ENCODE data around the gene CDCP1.
"Not testable (repeated sequence)": the region's sequence is repeated elsewhere in the genome, so short reads cannot be mapped to it uniquely, and the experiment has no call there.

Gene CDCP1

DNA sequence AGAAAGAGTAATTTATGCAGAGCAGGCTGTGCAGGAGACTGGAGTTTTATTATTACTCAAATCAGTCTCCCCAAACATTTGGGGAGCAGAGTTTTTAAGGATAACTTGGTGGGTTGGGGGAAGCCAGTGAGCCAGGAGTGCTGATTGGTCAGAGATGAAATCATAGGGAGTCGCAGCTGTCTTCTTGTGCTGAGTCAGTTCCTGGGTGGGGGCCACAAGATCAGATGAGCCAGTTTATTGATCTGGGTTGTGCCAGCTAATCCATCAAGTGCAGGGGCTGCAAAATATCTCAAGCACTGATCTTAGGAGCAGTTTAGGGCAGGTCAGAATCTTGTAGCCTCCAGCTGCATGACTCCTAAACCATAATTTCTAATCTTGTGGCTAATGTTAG lies 92.4 kb downstream of the CDCP1 start:
- DNase-seq = not testable (repeated sequence)

DNA sequence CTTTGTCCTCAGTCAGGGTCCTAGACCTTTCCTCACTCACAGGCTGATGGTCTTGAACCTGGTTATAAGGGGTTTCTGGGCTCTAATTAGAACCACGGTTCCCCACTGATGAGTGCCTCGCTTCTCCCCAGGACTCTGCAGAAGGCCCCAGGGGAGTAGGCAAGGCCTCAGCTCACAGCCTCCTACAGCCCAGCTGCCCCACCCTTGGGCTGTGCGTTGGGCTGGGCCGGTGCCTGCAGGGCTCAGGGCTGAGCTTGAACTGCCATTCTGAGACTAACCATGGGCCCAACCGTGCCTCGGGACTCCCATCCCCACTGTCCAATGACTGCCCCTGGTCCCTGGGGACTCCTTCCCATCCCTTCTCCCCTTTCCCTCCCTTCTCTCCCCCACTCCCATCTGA lies 94.5 kb downstream of the CDCP1 start:
- no peak for DNase-seq

DNA sequence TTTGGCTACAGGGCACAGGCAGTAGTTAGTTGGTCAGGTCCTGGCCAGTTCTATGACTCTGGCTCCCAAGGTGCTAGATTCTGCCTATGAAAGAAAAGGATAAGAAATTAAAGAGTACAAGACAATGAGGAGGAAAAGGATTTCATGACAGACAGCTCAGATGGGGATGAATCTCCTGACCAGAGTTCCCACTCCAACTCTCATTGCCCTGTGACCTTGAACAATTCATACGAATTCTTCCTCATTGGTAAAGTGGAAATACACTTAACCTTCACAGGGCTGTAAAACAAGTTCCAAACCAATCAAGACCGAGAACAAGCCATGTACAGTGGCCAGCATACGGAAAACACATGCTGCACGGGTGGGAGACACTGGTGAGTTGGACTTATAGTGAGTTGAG lies 96.4 kb downstream of the CDCP1 start:
- DNase-seq = peak in 2 of 4 experiments; percentile 41 to 51

DNA sequence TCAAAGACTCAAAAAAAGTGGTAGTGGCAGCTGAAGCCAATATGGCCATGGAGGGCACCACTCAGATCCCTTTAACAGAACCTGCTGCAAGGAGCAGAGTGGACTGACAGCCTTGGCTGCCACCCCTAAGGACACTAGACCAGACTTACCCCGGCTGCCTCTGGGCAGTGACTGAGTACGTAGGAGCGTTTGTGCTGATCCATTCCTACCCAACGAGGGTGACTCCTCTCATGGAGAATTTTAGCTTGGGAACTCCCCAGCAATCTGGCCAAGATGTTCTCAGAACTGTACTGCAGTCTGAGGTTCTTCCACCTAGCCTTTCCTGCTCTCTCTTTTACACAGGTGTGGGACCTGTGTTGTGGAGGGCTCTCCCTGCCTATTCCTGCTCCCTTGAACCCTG lies 97.9 kb downstream of the CDCP1 start:
- DNase-seq = no peak

DNA sequence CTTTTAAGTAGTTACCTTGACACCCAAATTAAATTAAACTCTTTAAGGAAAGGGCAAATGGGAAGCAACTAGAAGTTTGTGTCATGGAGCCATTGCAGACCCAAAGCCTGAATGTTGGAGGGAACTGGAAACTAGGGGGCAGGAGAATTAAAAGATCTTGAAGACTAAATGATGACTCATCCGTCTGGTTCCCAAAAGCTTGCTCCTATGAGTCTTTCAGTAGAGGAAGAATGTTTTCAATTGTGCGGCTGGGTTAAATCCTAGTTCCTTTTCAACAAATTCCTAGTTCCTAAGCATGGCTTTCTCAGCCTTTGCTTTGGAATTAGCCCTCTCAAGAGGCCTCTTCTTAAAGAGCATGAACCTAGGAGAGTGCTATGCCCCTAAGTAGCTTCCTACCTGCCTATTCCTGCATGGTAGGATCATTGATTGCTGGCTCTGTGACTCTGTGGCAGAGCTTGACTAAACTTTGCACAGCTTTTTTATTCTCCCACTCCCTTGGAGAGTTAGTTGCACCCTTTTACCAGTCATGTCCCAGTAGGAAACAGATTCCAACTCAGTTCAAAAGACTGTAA lies 102.4 kb downstream of the CDCP1 start:
- DNase-seq = peak; percentile 68 to 91 (median 80)

DNA sequence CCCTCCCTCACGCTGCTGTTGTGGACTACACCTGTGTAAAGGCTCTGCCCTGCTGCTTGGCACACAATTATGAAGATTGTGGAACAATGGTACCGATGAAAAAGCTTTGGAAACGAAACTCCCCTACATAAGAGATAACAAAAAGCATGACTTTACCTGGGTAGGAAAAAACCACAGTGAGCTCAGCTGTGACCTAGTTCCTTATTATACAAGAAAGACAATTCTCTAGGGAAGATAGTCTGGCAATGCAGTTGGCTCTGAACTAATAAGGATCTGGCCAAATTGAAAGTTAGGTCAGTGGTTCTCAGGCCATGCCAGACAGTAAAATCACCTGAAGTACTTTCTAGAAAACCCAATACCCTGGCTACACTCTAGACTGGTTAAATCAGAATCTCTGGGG lies 104.0 kb downstream of the CDCP1 start:
- peak in 2 of 4 experiments; percentile 29 to 35 for DNase-seq

DNA sequence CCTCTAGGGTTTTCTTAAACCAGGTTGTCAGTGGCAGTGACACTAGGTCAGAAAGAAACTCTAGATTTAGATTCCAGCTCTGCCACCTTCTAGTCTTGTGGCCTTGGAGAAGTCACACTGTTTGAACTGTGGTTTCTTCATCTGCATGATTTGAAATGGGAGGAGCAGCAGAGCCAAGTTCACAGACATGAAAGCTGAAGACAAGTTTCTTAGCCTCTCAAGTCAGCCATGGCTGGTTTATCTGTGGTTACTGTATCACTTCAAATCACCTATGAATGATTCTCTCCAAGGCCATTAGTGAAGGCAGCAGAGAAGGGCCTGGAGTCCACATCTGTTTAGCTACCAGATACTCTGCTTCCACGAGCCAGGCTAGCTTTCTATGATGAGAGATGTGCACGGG lies 104.5 kb downstream of the CDCP1 start:
- DNase-seq = peak; percentile 47 to 63 (median 58)

DNA sequence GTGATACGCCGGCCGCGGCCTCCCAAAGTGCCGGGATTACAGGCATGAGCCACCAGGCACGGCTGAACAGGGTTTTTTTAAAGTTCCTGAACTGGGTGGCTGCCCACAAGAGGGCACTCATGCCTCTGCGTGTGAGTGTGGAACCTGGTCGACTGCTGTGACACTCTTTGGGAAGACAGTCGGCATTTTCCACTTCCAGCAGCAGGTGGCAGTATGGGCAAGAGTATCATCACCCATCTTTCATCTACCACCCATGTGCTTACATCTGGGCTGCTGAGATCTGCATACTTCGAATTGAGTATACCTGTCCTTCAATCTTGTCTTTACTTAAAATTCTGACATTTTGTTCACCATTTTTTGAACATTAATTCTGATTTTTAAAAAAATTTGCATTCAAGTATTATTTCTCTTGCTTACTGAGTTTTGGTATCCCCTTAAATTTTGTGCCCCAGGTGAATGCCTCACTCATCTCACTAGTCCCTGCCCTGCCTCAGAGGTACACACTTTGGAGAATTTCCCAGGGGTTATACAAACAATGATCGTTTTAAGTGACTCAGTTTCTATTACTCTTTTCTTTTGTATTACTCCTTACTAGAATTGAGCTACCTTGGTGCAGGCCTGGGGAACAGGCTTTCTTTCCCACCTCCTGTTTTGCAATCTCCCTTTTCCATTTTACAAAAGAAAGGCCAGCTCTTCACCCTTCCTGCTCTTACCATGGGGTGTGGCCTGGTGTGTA lies 108.3 kb downstream of the CDCP1 start:
- DNase-seq = peak; percentile 95 to 97 (median 96)

DNA sequence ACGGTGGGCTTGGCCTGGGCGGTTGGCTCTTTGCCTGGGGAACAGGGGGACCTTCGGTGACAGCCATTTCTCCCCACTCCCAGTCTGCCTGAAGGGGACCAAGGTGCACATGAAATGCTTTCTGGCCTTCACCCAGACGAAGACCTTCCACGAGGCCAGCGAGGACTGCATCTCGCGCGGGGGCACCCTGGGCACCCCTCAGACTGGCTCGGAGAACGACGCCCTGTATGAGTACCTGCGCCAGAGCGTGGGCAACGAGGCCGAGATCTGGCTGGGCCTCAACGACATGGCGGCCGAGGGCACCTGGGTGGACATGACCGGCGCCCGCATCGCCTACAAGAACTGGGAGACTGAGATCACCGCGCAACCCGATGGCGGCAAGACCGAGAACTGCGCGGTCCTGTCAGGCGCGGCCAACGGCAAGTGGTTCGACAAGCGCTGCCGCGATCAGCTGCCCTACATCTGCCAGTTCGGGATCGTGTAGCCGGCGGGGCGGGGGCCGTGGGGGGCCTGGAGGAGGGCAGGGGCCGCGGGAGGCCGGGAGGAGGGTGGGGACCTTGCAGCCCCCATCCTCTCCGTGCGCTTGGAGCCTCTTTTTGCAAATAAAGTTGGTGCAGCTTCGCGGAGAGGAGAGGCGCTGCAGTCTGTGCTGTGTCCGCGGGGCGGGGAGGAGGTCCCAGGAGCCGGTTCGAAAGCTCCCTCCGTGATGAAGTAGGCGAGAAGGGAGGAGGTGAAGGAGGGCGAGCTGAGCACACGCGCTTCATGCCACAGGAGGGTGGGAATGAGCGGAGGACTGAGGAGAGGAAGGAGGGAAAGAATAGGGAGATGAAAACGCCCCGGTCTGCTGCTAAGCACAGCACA lies 110.5 kb downstream of the CDCP1 start:
- DNase-seq = peak; percentile 32 to 62 (median 47)

DNA sequence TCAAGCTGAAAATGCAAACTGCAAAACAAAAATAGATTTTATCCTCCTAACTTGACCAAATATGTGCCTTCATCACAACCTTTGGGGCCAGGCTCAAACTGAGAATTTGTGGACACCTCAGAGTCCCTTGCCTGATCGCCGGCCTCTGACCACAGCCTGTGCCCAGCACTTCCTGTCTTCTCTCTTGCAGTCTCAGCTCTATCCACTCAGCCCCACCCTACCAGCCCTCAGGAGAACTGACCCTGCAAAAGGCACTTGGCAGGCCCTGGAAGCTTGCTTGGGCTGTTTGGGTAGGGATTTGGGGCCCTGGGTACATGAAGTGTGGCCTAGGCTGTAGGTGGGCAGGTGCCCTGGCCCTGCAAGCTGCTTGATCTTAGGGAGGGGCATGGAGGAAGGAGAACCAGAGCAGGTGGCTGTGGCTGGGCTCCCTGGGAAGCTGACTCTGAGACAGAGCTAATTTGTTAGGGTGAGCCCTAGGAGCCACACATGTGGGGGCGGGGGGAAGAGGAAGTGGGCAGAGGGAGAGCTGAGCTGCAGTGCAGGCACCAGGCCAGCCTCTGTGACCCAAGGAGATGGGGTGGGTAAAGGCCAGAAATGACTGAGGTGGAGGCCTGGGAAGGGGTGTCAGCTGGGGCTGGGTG lies 111.4 kb downstream of the CDCP1 start:
- DNase-seq = peak; percentile 86 to 95 (median 94)

DNA sequence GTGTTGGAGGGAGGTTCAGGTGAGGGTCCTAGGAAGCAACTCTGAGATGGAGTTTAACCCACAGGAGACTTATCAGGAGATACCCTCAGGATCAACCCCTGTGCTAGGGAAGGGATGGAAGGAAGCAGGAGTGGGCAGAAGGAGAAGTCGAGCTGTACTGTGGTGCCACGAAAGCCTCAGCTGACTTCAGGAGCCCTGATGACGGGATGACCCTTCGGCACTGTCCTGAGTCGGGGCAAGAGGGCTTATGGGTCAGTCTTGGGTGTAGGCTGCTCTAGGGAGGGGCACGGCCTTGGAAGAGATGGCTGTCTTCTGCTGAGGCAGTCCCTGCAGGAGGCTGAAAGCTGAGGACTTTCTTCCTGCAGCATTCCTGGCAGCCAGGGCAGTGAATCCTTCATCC lies 112.4 kb downstream of the CDCP1 start:
- DNase-seq = peak; percentile 56 to 76 (median 72)

All from suppressor macrophage (primary cell).